ENCODE data around the gene SARDH. TPM values are rescaled to one million over a fixed set of nuclear protein-coding genes. Genes with fewer than 3 reads are reported as not detected.

The SARDH gene
- total and polyA plus RNA-seq, 2 of the 13 experiments (the other 11 are each of a cell fraction or from before 2014, with no cell fraction given): 11.6 to 34.9 TPM

DNA sequence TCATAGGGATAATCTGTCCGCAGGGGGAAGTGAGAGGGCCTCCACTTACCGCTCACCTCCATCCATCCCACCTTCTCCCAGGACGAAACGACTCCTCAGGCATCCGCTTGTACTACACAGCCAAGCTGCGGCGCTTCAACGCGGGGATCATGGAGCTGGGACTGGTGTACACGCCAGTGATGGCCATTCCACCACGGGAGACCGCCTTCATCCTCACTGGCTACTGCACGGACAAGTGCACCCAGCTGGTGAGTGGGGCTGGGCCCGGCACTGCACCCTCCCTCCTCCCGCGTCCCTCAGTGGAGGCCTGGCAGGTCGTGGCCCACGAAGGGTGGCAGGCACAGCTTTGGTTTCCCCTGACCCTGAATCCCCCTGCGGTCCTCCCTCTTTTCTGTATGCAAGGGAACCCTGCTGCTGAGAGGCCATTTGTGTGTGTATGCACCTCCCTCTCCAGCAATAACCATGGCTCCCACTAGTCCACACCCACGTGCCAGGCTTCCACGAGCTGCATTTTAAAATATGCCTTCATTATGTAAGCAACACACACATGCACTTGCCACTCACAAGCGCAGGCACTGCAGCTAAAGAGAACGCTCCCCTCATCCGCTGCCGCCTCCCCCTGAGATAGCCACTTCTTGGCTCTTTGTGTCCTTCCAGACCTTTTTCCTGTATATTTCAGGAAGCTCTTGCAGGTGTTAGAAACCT, 90.2 kb downstream of the SARDH start (continued):
- TF ChIP-seq, protein P1, sequence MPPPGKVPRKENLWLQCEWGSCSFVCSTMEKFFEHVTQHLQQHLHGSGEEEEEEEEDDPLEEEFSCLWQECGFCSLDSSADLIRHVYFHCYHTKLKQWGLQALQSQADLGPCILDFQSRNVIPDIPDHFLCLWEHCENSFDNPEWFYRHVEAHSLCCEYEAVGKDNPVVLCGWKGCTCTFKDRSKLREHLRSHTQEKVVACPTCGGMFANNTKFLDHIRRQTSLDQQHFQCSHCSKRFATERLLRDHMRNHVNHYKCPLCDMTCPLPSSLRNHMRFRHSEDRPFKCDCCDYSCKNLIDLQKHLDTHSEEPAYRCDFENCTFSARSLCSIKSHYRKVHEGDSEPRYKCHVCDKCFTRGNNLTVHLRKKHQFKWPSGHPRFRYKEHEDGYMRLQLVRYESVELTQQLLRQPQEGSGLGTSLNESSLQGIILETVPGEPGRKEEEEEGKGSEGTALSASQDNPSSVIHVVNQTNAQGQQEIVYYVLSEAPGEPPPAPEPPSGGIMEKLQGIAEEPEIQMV (CRISPR knock-in tag; IDR thresholded peaks at IDR 0.05; ENCODE audit: low read depth): no peak
- TF ChIP-seq SRSF9 (IDR thresholded peaks at IDR 0.05; ENCODE audit: borderline replicate concordance, insufficient read depth, low read depth, low read length, poor library complexity, severe bottlenecking): no peak

DNA sequence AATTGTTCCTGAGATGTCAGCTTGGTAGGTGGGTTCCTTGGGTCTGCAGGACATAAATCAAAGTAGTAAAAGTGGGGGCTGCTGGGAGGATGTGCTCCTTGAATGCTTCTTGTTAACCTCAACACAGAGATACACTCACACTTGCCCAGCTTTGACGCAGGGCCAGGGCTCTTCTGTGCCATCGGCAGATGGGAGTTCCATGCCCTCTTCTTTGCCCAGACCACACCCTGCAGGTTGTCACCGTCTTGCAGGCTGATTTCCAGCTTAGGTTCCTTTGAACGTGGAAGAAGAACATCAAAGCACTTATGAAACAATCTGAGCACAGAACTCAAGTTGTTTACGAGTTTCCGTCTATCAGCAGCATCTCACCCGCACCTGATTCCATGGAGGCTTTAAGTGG, 91.0 kb downstream of the SARDH start:
- no peak for FAIRE-seq
- TF ChIP-seq REXO4 (CRISPR knock-in tag; IDR thresholded peaks at IDR 0.05; ENCODE audit: borderline replicate concordance): no peak
- no peak for TF ChIP-seq CCAR2 (optimal IDR thresholded peaks at IDR 0.05; ENCODE audit: low read depth, low read length)
- TF ChIP-seq CREB1 (IDR thresholded peaks at IDR 0.05): no peak
- no peak for TF ChIP-seq CREB1 (CRISPR knock-in tag; IDR thresholded peaks at IDR 0.05)
- TF ChIP-seq TCF7 (IDR thresholded peaks at IDR 0.05; ENCODE audit: low read depth): no peak
- TF ChIP-seq ZBTB3 (CRISPR knock-in tag; IDR thresholded peaks at IDR 0.05; ENCODE audit: borderline replicate concordance, low read depth): no peak
- no peak for TF ChIP-seq IKZF1 (IDR thresholded peaks at IDR 0.05)
- no peak for TF ChIP-seq ZNF777 (CRISPR knock-in tag; IDR thresholded peaks at IDR 0.05)
- TF ChIP-seq ZBTB38 (CRISPR knock-in tag; IDR thresholded peaks at IDR 0.05): no peak
- no peak for TF ChIP-seq YY1 (IDR thresholded peaks at IDR 0.05; ENCODE audit: insufficient read depth, insufficient replicate concordance, low read depth, low read length)
- no peak for TF ChIP-seq MBD4 (IDR thresholded peaks at IDR 0.05; ENCODE audit: borderline replicate concordance, low read length)
- no peak for TF ChIP-seq ZC3H13 (CRISPR knock-in tag; IDR thresholded peaks at IDR 0.05)
- no peak for TF ChIP-seq KLF12 (CRISPR knock-in tag; IDR thresholded peaks at IDR 0.05; ENCODE audit: borderline replicate concordance)
- no peak for TF ChIP-seq ZNF615 (CRISPR knock-in tag; IDR thresholded peaks at IDR 0.05; ENCODE audit: borderline replicate concordance)
- no peak for TF ChIP-seq ZFY (CRISPR knock-in tag; IDR thresholded peaks at IDR 0.05)
- TF ChIP-seq SOX6 (IDR thresholded peaks at IDR 0.05): no peak
- TF ChIP-seq SOX6 (CRISPR knock-in tag; IDR thresholded peaks at IDR 0.05): no peak
- no peak for TF ChIP-seq ARNT2 (CRISPR knock-in tag; IDR thresholded peaks at IDR 0.05; ENCODE audit: low read depth)
- no peak for TF ChIP-seq ZMYM4 (CRISPR knock-in tag; IDR thresholded peaks at IDR 0.05)

More for the DNA sequence above, 91.0 kb downstream of the SARDH start:
- Histone ChIP-seq H3K4me2 (ENCODE audit: low read depth, low read length) (no peak overlapping the region), H4K20me1 (ENCODE audit: insufficient read depth, low read length) (no peaks in the 10 kb centered on the region; the same call in 1 of the 2 replicates), H3K4me1 (ENCODE audit: insufficient read depth, low read length) (no peaks in the 10 kb centered on the region), H3K79me2 (ENCODE audit: insufficient read depth, low read length) (no peaks in the 10 kb centered on the region), H3K4me3 (replicated peaks in 1 of 3; ENCODE audit: insufficient read depth in 1 of 3, low read depth in 2 of 3, low read length in 3 of 3) (no peak overlapping the region), H3K27ac (ENCODE audit: extremely low read length, insufficient read depth, low read length) (no peak overlapping the region), H3K27me3 (ENCODE audit: control insufficient read depth in 1 of 2, insufficient read depth in 2 of 2, low read length in 2 of 2) (peaks cover 17 to 89% of the 10 kb centered on the region in 2 experiments), H3K36me3 (replicated peaks in 1 of 2; ENCODE audit: control insufficient read depth in 1 of 2, insufficient read depth in 2 of 2, low read length in 2 of 2) (no peaks in the 10 kb centered on the region), H3K9ac (ENCODE audit: insufficient read depth, low read depth, low read length) (no peak overlapping the region), H2AFZ (ENCODE audit: low read length) (no peak overlapping the region), H3K9me3 (ENCODE audit: low read length) (no peaks in the 10 kb centered on the region)
- BruUV-seq (replicated peaks): no TSS peak
- POLR2A ChIA-PET: no interaction called here
- WGBS (ENCODE audit: low lambda C conversion rate): 24% methylated on average over 7 of the region's 7 CpGs
- in situ Hi-C loops (cut with HindIII; ENCODE audit: extremely low pct_ligation_motif_present, low pct_unique_long_range_greater_than_20kb): no loop called here
- DNase-seq (ENCODE audit: low spot score) (no peak), ATAC-seq (no peak)
- intact Hi-C loops (cut with micrococcal nuclease; ENCODE audit: unreplicated experiment): no loop called here
- CTCF ChIA-PET (ENCODE audit: low intra/inter-chr PET ratio, low total read pairs): no interaction called here
